Measurements from ENCODE around the gene IFRD2. TPM values are rescaled to one million over a fixed set of nuclear protein-coding genes. Genes with fewer than 3 reads are reported as not detected.

Gene IFRD2
- total RNA-seq (2021; ENCODE audit: unreplicated experiment) (111 TPM), Bru-seq, nascent RNA (percentile 69 among the genes with signal in this experiment), BruChase-seq, experiment 1, labeled RNA remaining after a 2-hour chase (percentile 73 among the genes with signal in this experiment), BruChase-seq, experiment 2, labeled RNA remaining after a 6-hour chase (percentile 88 among the genes with signal in this experiment)
- polyA plus RNA-seq (2012; ENCODE audit: insufficient read length), result 113 TPM
- long read RNA-seq, transcript IFRD2-202 (12 exons, 2,109 nt), result major isoform, 153 of 264 reads
- long read RNA-seq, partial matches to known transcripts, result 52 of 264 reads
- long read RNA-seq, other reads (novel, unspliced or antisense), result 56 of 264 reads

- ChIA-PET POLR2A (no interaction called here), CTCF (interaction anchor here (0.6 to 0.7 kb wide), 2 partner anchors 55 to 66 kb away, joined by 3 to 13 read pairs; no protein-coding TSS in a partner anchor)
- H3K36me3 ChIP-seq (ENCODE audit: control insufficient read depth, insufficient read depth, low read length), result no peaks in the 10 kb centered on the region
- no peaks in the 10 kb centered on the region for H3K27me3 ChIP-seq (ENCODE audit: control insufficient read depth, insufficient read depth, low read length)
- TF ChIP-seq SIN3A (IDR thresholded peaks at IDR 0.05; ENCODE audit: borderline replicate concordance, insufficient read depth, low read depth, low read length) (no peak; the same call in 1 of the 2 replicates), TCF7L2 (IDR thresholded peaks at IDR 0.05; ENCODE audit: low read depth, low read length) (no peak), REST (IDR thresholded peaks at IDR 0.05; ENCODE audit: insufficient read depth in 1 of 2, low read depth in 2 of 2, low read length in 1 of 2) (no peak), POLR2AphosphoS5 (IDR thresholded peaks at IDR 0.05; ENCODE audit: low read depth, low read length) (peak; percentile 54; the same call in 1 of the 2 replicates), CTCF (IDR thresholded peaks at IDR 0.05) (no peak)
- no TSS peak for BruUV-seq (replicated peaks)
- H3K9me3 ChIP-seq (ENCODE audit: control insufficient read depth, insufficient read depth, low read depth, low read length), result no peaks in the 10 kb centered on the region
- intact Hi-C loops (cut with micrococcal nuclease; ENCODE audit: unreplicated experiment), result no loop called here
- peak within 1 kb of the TSS; percentile 87 to 89 for H3K4me3 ChIP-seq (ENCODE audit: low read depth in 2 of 2, low read length in 2 of 2)
- ATAC-seq, result peak; percentile 98
- DNase-seq (ENCODE audit: low read depth, low spot score), result peak; percentile 83
- in situ Hi-C loops (cut with HindIII; ENCODE audit: low pct_unique_long_range_greater_than_20kb, low sequenced_read_pairs), result no loop called here
- H3K27ac ChIP-seq (ENCODE audit: low read length), result peak within 1 kb of the TSS; percentile 93
- peaks cover 9% of the 10 kb centered on the region for H3K4me1 ChIP-seq (ENCODE audit: control insufficient read depth, insufficient read depth, low read length)
Observed at GRCh38 chr3:50292159-50293078, at the start of gene IFRD2. Gene IFRD2, minus strand, starts transcription at chr3:50292429. Its CDS starts 155 bp downstream, at chr3:50292274.

- intact Hi-C loops (cut with micrococcal nuclease; ENCODE audit: unreplicated experiment), result no loop called here
- BruUV-seq (replicated peaks), result no TSS peak
- no peak for ATAC-seq
- H3K27me3 ChIP-seq (ENCODE audit: control insufficient read depth, insufficient read depth, low read length), result no peaks in the 10 kb centered on the region
- no peaks in the 10 kb centered on the region for H3K9me3 ChIP-seq (ENCODE audit: control insufficient read depth, insufficient read depth, low read depth, low read length)
- DNase-seq (ENCODE audit: low read depth, low spot score), result no peak
- no peak for TF ChIP-seq SIN3A (IDR thresholded peaks at IDR 0.05; ENCODE audit: borderline replicate concordance, insufficient read depth, low read depth, low read length)
- 0 out of 2 replicates have a peak, but pooled peaks cover 6% of the 10 kb centered on the region for H3K4me1 ChIP-seq (ENCODE audit: control insufficient read depth, insufficient read depth, low read length)
- no peak overlapping the region for H3K4me3 ChIP-seq (ENCODE audit: low read depth in 2 of 2, low read length in 2 of 2)
- ChIA-PET CTCF (no interaction called here), POLR2A (no interaction called here)
- H3K36me3 ChIP-seq (ENCODE audit: control insufficient read depth, insufficient read depth, low read length), result peaks cover 4% of the 10 kb centered on the region; the same call in 1 of the 2 replicates
- in situ Hi-C loops (cut with HindIII; ENCODE audit: low pct_unique_long_range_greater_than_20kb, low sequenced_read_pairs), result no loop called here
- no peak overlapping the region for H3K27ac ChIP-seq (ENCODE audit: low read length)
Observed at GRCh38 chr3:50341537-50341936, 49.3 kb upstream of the IFRD2 start.

All from Panc1 (cell line).